CD14-positive monocyte (primary cell): Measurements from ENCODE around the gene RGL1. TPM values are rescaled to one million over a fixed set of nuclear protein-coding genes. Genes with fewer than 3 reads are reported as not detected.

Source experiments
- DNase-seq, 3 donors: peaks; one replicate each; pipeline ENCODE4 v3.0.0-alpha.2; 2011 to 2022
- H2AFZ ChIP-seq: 2 replicates; pipeline ENCODE4 v1.6.0; 2012; ENCODE audit warnings: mild to moderate bottlenecking, low read depth, low read length, inconsistent platforms; ENCODE audit not compliant: insufficient read depth, poor library complexity, severe bottlenecking
- H3K27ac ChIP-seq, 2 donors: 1 replicate in 1 of 2; 2 replicates in 1 of 2; pipeline ENCODE4 v1.5.1; 2012 to 2013; ENCODE audit warnings: low read length in 2 of 2, control low read depth in 1 of 2, inconsistent platforms in 1 of 2, low read depth in 1 of 2, mild to moderate bottlenecking in 1 of 2
- H3K27me3 ChIP-seq, 2 donors: one replicate each; pipeline versions ENCODE4 v1.6.0 to v1.6.1; 2011 to 2013; ENCODE audit warnings: low read length in 2 of 2; ENCODE audit not compliant: control insufficient read depth in 2 of 2, insufficient read depth in 2 of 2
- H3K36me3 ChIP-seq, 2 donors: replicated peaks in 1 of 2; 1 replicate in 1 of 2; 2 replicates in 1 of 2; pipeline versions ENCODE4 v1.5.1 to v1.6.1; 2012 to 2013; ENCODE audit warnings: low read length in 2 of 2, control low read depth in 1 of 2, inconsistent platforms in 1 of 2, mild to moderate bottlenecking in 1 of 2; ENCODE audit not compliant: insufficient read depth in 2 of 2, control insufficient read depth in 1 of 2
- H3K4me1 ChIP-seq, 2 donors: 1 replicate in 1 of 2; 2 replicates in 1 of 2; pipeline versions ENCODE4 v1.5.1 to v1.6.1; 2012 to 2013; ENCODE audit warnings: low read length in 2 of 2, control low read depth in 1 of 2, inconsistent platforms in 1 of 2, mild to moderate bottlenecking in 1 of 2, moderate library complexity in 1 of 2; ENCODE audit not compliant: insufficient read depth in 2 of 2, control insufficient read depth in 1 of 2
- H3K4me2 ChIP-seq: replicated peaks from 2 replicates; pipeline ENCODE3; 2012; ENCODE audit warnings: low read length, moderate library complexity, mild to moderate bottlenecking; ENCODE audit not compliant: poor library complexity, severe bottlenecking; ENCODE audit errors: extremely low read depth
- H3K4me3 ChIP-seq, 3 experiments: fragments of 200-600 bp in 1 of 3; sonication (generic) in 1 of 3; replicated peaks in 1 of 3; 1 replicate in 2 of 3; 2 replicates in 1 of 3; pipeline ENCODE4 v1.5.1; 2011 to 2013; ENCODE audit warnings: low read length in 3 of 3, mild to moderate bottlenecking in 3 of 3, control low read depth in 2 of 3, low read depth in 2 of 3, inconsistent platforms in 1 of 3, moderate library complexity in 1 of 3
- H3K79me2 ChIP-seq: 2 replicates; pipeline ENCODE4 v1.6.0; 2012; ENCODE audit warnings: mild to moderate bottlenecking, control low read depth, inconsistent platforms, low read length, moderate library complexity; ENCODE audit not compliant: insufficient read depth
- H3K9ac ChIP-seq: 2 replicates; pipeline ENCODE4 v1.6.0; 2017; ENCODE audit warnings: low read length, mild to moderate bottlenecking; ENCODE audit not compliant: insufficient read depth, poor library complexity, severe bottlenecking
- H3K9me3 ChIP-seq, 2 donors: replicated peaks in 1 of 2; 1 replicate in 1 of 2; 2 replicates in 1 of 2; pipeline versions ENCODE4 v1.5.1 to v1.6.1; 2012 to 2013; ENCODE audit warnings: low read length in 2 of 2, control low read depth in 1 of 2; ENCODE audit not compliant: control insufficient read depth in 1 of 2, insufficient read depth in 1 of 2
- H4K20me1 ChIP-seq: 2 replicates; pipeline ENCODE4 v1.6.0; 2012; ENCODE audit warnings: mild to moderate bottlenecking, low read length, control low read depth, moderate library complexity; ENCODE audit not compliant: insufficient read depth
- H3K27ac Mint-ChIP-seq, 7 donors: one replicate each; pipeline ENCODE4 v1.8.0; 2020; ENCODE audit warnings: mild to moderate bottlenecking in 7 of 7, mixed read lengths in 7 of 7, moderate library complexity in 6 of 7, inconsistent platforms in 2 of 7
- H3K27me3 Mint-ChIP-seq, 3 donors: one replicate each; pipeline ENCODE4 v1.8.0; 2021 to 2022; ENCODE audit warnings: low read depth in 3 of 3, mild to moderate bottlenecking in 3 of 3, mixed read lengths in 3 of 3, moderate library complexity in 3 of 3, inconsistent platforms in 1 of 3
- H3K36me3 Mint-ChIP-seq, 2 donors: one replicate each; pipeline ENCODE4 v1.8.0; 2020; ENCODE audit warnings: mixed read lengths in 2 of 2, inconsistent platforms in 1 of 2, mild to moderate bottlenecking in 1 of 2
- H3K4me1 Mint-ChIP-seq: one replicate; pipeline ENCODE4 v1.8.0; 2020; ENCODE audit warnings: mild to moderate bottlenecking, mixed read lengths
- H3K4me3 Mint-ChIP-seq, 2 donors: one replicate each; pipeline ENCODE4 v1.8.0; 2020; ENCODE audit warnings: mild to moderate bottlenecking in 2 of 2, mixed read lengths in 2 of 2, moderate library complexity in 1 of 2
- H3K9me3 Mint-ChIP-seq, 7 donors: one replicate each; pipeline ENCODE4 v1.8.0; 2020 to 2022; ENCODE audit warnings: mixed read lengths in 7 of 7, mild to moderate bottlenecking in 6 of 7, moderate library complexity in 6 of 7, inconsistent platforms in 2 of 7
- CTCF ChIP-seq: fragments of 200-600 bp; IDR thresholded peaks from one replicate; pipeline ENCODE4 v1.8.0; 2022; ENCODE audit warnings: antibody characterized with exemption, mild to moderate bottlenecking
- WGBS: methylation state at CpG from one replicate; pipeline ENCODE4 v1.1.5; 2013; ENCODE audit warnings: missing lambda C conversion rate; ENCODE audit not compliant: insufficient coverage; 5-methylcytosine and 5-hydroxymethylcytosine counted together
- intact Hi-C, 2 donors: fragments of 100-400 bp; cut with micrococcal nuclease; formaldehyde crosslinking; loops; one replicate each; pipeline versions ENCODE4 v1.15.0 to v1.15.1; 2023
- polyA plus RNA-seq, 3 donors: library from polyadenylated mRNA; depleted of rRNA in 1 of 3; unstranded in 2 of 3; stranded (reverse) in 1 of 3; fragments of 300-500 nt in 2 of 3; fragments of >200 nt in 1 of 3; fragmentation: Illumina TruSeq in 2 of 3; gene quantifications; 1 replicate in 2 of 3; 2 replicates in 1 of 3; pipeline ENCODE4 v1.2.3, GENCODE V29; 2012 to 2021

The RGL1 gene
- polyA plus RNA-seq, 3 donors: 1.2 to 3.3 (median 2.0) TPM

DNA sequence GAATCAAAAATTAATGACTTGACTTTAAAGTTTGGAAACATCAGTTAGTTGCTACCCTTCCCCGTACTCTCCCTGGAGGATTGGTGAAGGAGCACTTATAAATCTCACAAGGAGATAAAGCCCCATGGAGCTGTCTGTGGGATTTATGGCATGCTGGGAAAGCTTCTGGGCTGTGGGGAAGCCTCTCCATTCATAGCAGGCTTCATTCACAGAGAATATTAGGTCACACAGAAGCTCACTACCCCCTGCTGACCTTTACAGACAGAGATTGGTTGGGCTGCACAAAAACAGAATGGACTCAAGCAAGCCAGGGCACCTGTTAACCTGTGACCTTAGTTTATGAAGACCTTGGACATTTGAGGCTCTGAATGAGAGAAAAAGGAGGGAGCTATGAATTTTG, 32.1 kb downstream of the RGL1 start:
- no peak overlapping the region for H3K4me3 Mint-ChIP-seq

DNA sequence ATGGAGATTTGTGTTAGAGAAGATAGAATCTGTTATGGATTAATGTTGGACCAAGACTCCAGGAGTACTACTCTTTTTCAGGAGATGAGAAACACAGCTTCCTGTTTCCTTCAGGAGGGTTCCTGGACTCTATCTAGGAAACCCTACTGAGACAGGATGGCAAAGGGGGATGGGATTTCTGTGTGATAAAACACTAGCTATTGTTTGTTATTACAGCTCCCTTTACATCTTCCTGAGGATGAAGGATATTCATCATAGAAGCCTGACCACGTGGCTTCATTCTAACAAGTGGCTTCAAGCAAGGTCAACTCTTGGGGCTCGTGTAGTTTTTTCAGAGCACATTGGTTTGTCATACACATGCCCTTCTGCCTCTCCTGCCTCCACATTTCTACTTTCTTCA, 33.3 kb downstream of the RGL1 start:
- no peak overlapping the region for H3K27ac Mint-ChIP-seq
- H4K20me1 ChIP-seq: no peaks in the 10 kb centered on the region
- no peak overlapping the region for H3K27ac ChIP-seq
- whole genome bisulfite sequencing: 92% methylated on average over 2 of the region's 2 CpGs
- H3K79me2 ChIP-seq: no peaks in the 10 kb centered on the region
- no peak for DNase-seq
- H2AFZ ChIP-seq: no peak overlapping the region
- H3K27me3 ChIP-seq: no peaks in the 10 kb centered on the region
- no peak overlapping the region for H3K4me2 ChIP-seq
- peaks cover 6% of the 10 kb centered on the region for H3K4me1 Mint-ChIP-seq
- H3K27me3 Mint-ChIP-seq: peaks cover 0 to 2% (median 0%) of the 10 kb centered on the region in 3 donors
- no peaks in the 10 kb centered on the region for H3K36me3 ChIP-seq
- H3K4me3 ChIP-seq: no peak overlapping the region
- no peaks in the 10 kb centered on the region for H3K9me3 ChIP-seq
- intact Hi-C loops: no loop called here
- no peaks in the 10 kb centered on the region for H3K9me3 Mint-ChIP-seq
- H3K4me1 ChIP-seq: no peaks in the 10 kb centered on the region
- H3K4me3 Mint-ChIP-seq: no peak overlapping the region
- TF ChIP-seq CTCF: no peak
- H3K36me3 Mint-ChIP-seq: no peaks in the 10 kb centered on the region
- H3K9ac ChIP-seq: no peak overlapping the region

More for the DNA sequence above, 32.1 kb downstream of the RGL1 start:
- H3K27me3 Mint-ChIP-seq: peaks cover 0 to 2% (median 0%) of the 10 kb centered on the region in 3 donors
- no peak for DNase-seq
- no peaks in the 10 kb centered on the region for H3K9me3 Mint-ChIP-seq
- WGBS: no CpG with 5 or more reads among the region's 1 CpG
- no peaks in the 10 kb centered on the region for H3K4me1 Mint-ChIP-seq
- Histone ChIP-seq H3K36me3 (no peaks in the 10 kb centered on the region), H3K4me3 (no peak overlapping the region), H3K79me2 (no peaks in the 10 kb centered on the region), H3K4me1 (no peaks in the 10 kb centered on the region), H2AFZ (no peak overlapping the region), H3K4me2 (no peak overlapping the region), H3K9me3 (no peaks in the 10 kb centered on the region), H3K9ac (no peak overlapping the region), H4K20me1 (no peaks in the 10 kb centered on the region), H3K27ac (no peak overlapping the region), H3K27me3 (no peaks in the 10 kb centered on the region)
- no peaks in the 10 kb centered on the region for H3K36me3 Mint-ChIP-seq
- no peak for TF ChIP-seq CTCF
- H3K27ac Mint-ChIP-seq: no peak overlapping the region
- intact Hi-C loops: no loop called here
